CD4-positive, alpha-beta memory T cell (primary cell): Measurements from ENCODE around the gene EXOC4. TPM values are rescaled to one million over a fixed set of nuclear protein-coding genes. Genes with fewer than 3 reads are reported as not detected.

Source experiments
- CTCF ChIA-PET: fragments of 350-600 bp; sonication (Branson Sonifier 250); formaldehyde crosslinking; loops from one replicate; lab custom pipeline; 2021; ENCODE audit warnings: inconsistent platforms; ENCODE audit not compliant: partially characterized antibody; lab: Charles Lee
- POLR2A ChIA-PET: fragments of 350-600 bp; sonication (Branson Sonifier 250); formaldehyde crosslinking; loops from one replicate; lab custom pipeline; 2021; ENCODE audit not compliant: partially characterized antibody; lab: Charles Lee
- DNase-seq, 5 donors: peaks; one replicate each; pipeline versions ENCODE4 v3.0.0 to v3.0.0-alpha.2; 2020 to 2022; ENCODE audit warnings: mixed read lengths in 1 of 5
- H3K27ac ChIP-seq: one replicate; pipeline ENCODE4 v1.7.0; 2013; ENCODE audit warnings: low read depth, low read length
- H3K27me3 ChIP-seq: 2 replicates; pipeline ENCODE4 v1.7.0; 2013; ENCODE audit warnings: mild to moderate bottlenecking, low read length, moderate library complexity; ENCODE audit not compliant: insufficient read depth
- H3K36me3 ChIP-seq: 2 replicates; pipeline ENCODE4 v1.7.0; 2013; ENCODE audit warnings: mild to moderate bottlenecking, low read length, moderate library complexity; ENCODE audit not compliant: insufficient read depth
- H3K4me1 ChIP-seq: 2 replicates; pipeline ENCODE4 v1.7.0; 2013; ENCODE audit warnings: mild to moderate bottlenecking, low read length, moderate library complexity; ENCODE audit not compliant: insufficient read depth
- H3K4me3 ChIP-seq, 2 donors: one replicate each; pipeline ENCODE4 v1.7.0; 2013; ENCODE audit warnings: low read length in 2 of 2, mild to moderate bottlenecking in 1 of 2
- H3K9me3 ChIP-seq, 2 donors: one replicate each; pipeline ENCODE4 v1.7.0; 2013; ENCODE audit warnings: low read length in 2 of 2, control low read depth in 1 of 2; ENCODE audit not compliant: control insufficient read depth in 1 of 2
- H3K27ac Mint-ChIP-seq, 7 donors: one replicate each; pipeline ENCODE4 v1.8.0; 2020 to 2021; ENCODE audit warnings: mixed read lengths in 7 of 7, mild to moderate bottlenecking in 6 of 7, inconsistent platforms in 3 of 7, moderate library complexity in 3 of 7
- H3K27me3 Mint-ChIP-seq, 2 donors: one replicate each; pipeline ENCODE4 v1.8.0; 2020 to 2021; ENCODE audit warnings: mixed read lengths in 2 of 2
- H3K36me3 Mint-ChIP-seq, 2 donors: one replicate each; pipeline ENCODE4 v1.8.0; 2020 to 2021; ENCODE audit warnings: mixed read lengths in 2 of 2, inconsistent platforms in 1 of 2, mild to moderate bottlenecking in 1 of 2
- H3K4me1 Mint-ChIP-seq, 4 donors: one replicate each; pipeline ENCODE4 v1.8.0; 2020 to 2021; ENCODE audit warnings: mixed read lengths in 4 of 4, mild to moderate bottlenecking in 1 of 4
- H3K4me3 Mint-ChIP-seq, 8 donors: one replicate each; pipeline ENCODE4 v1.8.0; 2020 to 2021; ENCODE audit warnings: mixed read lengths in 8 of 8, mild to moderate bottlenecking in 7 of 8, moderate library complexity in 6 of 8, inconsistent platforms in 3 of 8
- H3K9me3 Mint-ChIP-seq, 8 donors: one replicate each; pipeline ENCODE4 v1.8.0; 2020 to 2021; ENCODE audit warnings: mixed read lengths in 8 of 8, mild to moderate bottlenecking in 5 of 8, inconsistent platforms in 3 of 8, moderate library complexity in 1 of 8
- intact Hi-C: fragments of 100-400 bp; cut with micrococcal nuclease; formaldehyde crosslinking; loops from one replicate; pipeline ENCODE4 v1.15.1; 2023
- polyA plus RNA-seq, 2 donors: library from polyadenylated mRNA; unstranded; fragments of 300-500 nt; fragmentation: Illumina TruSeq; gene quantifications; one replicate each; pipeline ENCODE4 v1.2.3, GENCODE V29; 2021
- total RNA-seq, 2 experiments: library from RNA; stranded (reverse); gene quantifications; one replicate each; pipeline ENCODE4 v1.2.3, GENCODE V29; 2021

Gene EXOC4
- total and polyA plus RNA-seq, 4 experiments from 2014 or later: 33.8 to 81.2 (median 58.1) TPM

DNA sequence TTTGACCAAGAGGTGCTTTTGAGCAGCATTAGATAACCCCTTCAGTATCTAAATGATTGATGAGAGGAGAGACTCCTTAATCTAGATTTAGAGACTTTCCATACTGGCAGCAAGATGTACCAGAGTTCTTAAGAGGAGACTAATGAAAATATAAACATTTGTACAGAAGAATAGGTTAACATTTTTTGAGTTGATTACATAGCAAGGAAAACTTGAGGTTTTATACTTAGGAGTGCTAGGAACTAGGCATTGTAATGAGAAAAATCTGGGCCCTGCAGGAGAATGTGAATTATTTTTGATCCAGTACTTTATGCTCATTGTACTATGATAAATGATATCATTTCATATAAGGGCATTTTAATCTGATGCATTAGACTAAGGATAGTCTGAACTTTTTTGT is 261.7 kb downstream of the EXOC4 start:
- CTCF ChIA-PET: no interaction called here
- H3K27me3 Mint-ChIP-seq: no peaks in the 10 kb centered on the region
- H3K4me1 Mint-ChIP-seq: peaks cover 0 to 6% (median 0%) of the 10 kb centered on the region in 4 donors
- Histone ChIP-seq H3K27me3 (no peaks in the 10 kb centered on the region), H3K4me3 (no peak overlapping the region), H3K9me3 (no peaks in the 10 kb centered on the region), H3K36me3 (no peaks in the 10 kb centered on the region), H3K4me1 (no peaks in the 10 kb centered on the region), H3K27ac (no peak overlapping the region)
- H3K9me3 Mint-ChIP-seq: peaks cover 0 to 11% (median 5%) of the 10 kb centered on the region in 8 donors
- intact Hi-C loops: no loop called here
- H3K4me3 Mint-ChIP-seq: no peak overlapping the region
- peaks cover 21 to 49% of the 10 kb centered on the region in 2 donors for H3K36me3 Mint-ChIP-seq
- no peak overlapping the region for H3K27ac Mint-ChIP-seq
- no peak for DNase-seq
- POLR2A ChIA-PET: no interaction called here

DNA sequence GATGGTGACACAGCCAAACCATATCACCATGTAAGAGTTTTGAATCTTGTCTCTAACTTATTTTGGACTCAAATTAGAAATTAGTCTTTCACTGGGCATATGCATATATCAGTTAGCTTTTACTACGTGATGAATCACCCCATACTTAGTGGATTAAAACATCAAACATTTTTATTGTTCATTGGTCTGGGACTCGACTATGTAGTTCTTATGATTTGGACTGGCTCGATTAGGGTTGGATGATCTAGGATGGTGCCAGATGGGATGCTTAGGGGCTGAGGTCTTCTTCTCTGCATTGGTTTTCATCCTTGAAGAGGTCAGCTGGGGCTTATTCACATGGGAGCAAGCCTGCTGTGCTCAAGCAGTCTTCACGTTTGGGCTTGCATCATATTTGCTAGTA is 264.9 kb downstream of the EXOC4 start:
- peaks cover 0 to 5% (median 0%) of the 10 kb centered on the region in 8 donors for H3K9me3 Mint-ChIP-seq
- H3K27ac Mint-ChIP-seq: no peak overlapping the region
- DNase-seq: no peak
- intact Hi-C loops: no loop called here
- Histone ChIP-seq H3K4me1 (no peaks in the 10 kb centered on the region), H3K27me3 (no peaks in the 10 kb centered on the region), H3K4me3 (no peak overlapping the region), H3K36me3 (no peaks in the 10 kb centered on the region), H3K27ac (no peak overlapping the region), H3K9me3 (no peaks in the 10 kb centered on the region)
- no peak overlapping the region for H3K4me3 Mint-ChIP-seq
- peaks cover 7 to 37% of the 10 kb centered on the region in 2 donors for H3K36me3 Mint-ChIP-seq
- ChIA-PET CTCF (no interaction called here), POLR2A (no interaction called here)
- peaks cover 0 to 4% (median 0%) of the 10 kb centered on the region in 4 donors for H3K4me1 Mint-ChIP-seq
- no peaks in the 10 kb centered on the region for H3K27me3 Mint-ChIP-seq

DNA sequence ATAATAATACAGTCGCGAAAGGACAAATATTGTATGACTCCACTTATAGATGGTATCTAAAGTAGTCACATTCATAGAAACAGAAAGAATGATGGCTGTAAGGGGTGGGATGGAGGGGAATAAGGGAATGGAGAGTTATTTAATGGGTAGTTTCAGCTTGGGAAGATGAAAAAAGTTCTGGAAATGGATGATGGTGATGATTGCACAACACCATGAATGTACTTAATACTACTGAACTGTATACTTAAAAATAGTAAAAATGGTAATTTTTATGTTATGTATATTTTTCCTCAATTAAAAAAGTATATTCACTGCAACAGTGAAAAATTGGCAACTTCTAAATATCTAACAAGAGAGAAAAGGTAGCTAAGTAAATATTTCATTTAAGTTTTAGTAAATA is 265.8 kb downstream of the EXOC4 start:
- Histone ChIP-seq H3K9me3 (no peaks in the 10 kb centered on the region), H3K27ac (no peak overlapping the region), H3K4me3 (no peak overlapping the region), H3K36me3 (no peaks in the 10 kb centered on the region), H3K27me3 (no peaks in the 10 kb centered on the region), H3K4me1 (no peaks in the 10 kb centered on the region)
- DNase-seq: no peak
- ChIA-PET CTCF (no interaction called here), POLR2A (no interaction called here)
- intact Hi-C loops: no loop called here
- Mint-ChIP-seq H3K4me1 (peaks cover 0 to 4% (median 0%) of the 10 kb centered on the region in 4 donors), H3K36me3 (peaks cover 4 to 36% of the 10 kb centered on the region in 2 donors), H3K9me3 (peaks cover 0 to 5% (median 0%) of the 10 kb centered on the region in 8 donors), H3K27ac (no peak overlapping the region), H3K4me3 (no peak overlapping the region), H3K27me3 (no peaks in the 10 kb centered on the region)

DNA sequence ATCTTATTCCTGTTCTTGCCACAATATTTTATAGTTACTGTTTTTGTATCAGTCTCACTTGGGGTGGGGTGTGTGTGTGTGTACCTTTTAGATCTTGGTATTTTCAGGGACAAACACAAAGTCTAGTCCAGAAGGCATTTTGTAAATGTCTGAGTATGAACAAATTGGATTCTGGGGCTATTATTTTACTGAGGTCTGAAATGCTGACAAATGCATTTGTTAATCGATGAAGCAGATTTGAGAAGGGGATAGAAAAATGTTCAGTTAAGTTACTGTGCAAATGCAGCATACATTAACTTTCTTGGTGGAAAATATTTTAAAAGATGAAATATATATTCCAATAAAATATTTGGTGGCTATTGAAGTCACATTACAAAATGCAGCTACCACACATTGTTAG is 267.4 kb downstream of the EXOC4 start:
- Mint-ChIP-seq H3K27me3 (no peaks in the 10 kb centered on the region), H3K36me3 (peaks cover 4 to 35% of the 10 kb centered on the region in 2 donors), H3K4me3 (no peak overlapping the region), H3K27ac (no peak overlapping the region), H3K4me1 (peaks cover 0 to 4% (median 0%) of the 10 kb centered on the region in 4 donors), H3K9me3 (peaks cover 0 to 5% (median 0%) of the 10 kb centered on the region in 8 donors)
- Histone ChIP-seq H3K4me3 (no peak overlapping the region), H3K27ac (no peak overlapping the region), H3K36me3 (no peaks in the 10 kb centered on the region), H3K9me3 (no peaks in the 10 kb centered on the region), H3K4me1 (no peaks in the 10 kb centered on the region), H3K27me3 (no peaks in the 10 kb centered on the region)
- ChIA-PET CTCF (no interaction called here), POLR2A (no interaction called here)
- DNase-seq: no peak
- intact Hi-C loops: no loop called here

DNA sequence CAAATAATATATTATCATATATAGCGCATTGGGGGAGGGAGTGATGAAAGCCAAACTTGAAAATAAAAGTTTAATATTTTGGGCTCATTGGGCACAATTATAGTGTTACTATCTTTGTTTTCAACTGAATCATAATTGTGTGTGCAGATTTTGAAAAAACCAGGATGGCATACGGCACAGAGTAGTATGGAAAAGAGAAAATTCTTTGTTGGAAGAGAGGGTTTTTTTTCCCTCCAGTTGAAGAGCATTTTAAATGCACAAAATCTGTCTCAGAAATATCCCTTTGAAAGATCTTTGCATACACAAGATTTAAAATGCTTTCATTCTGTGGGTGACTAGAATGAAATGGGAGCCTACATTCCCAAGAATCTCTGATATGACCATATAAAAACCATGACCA is 269.6 kb downstream of the EXOC4 start:
- H3K9me3 Mint-ChIP-seq: peaks cover 0 to 2% (median 0%) of the 10 kb centered on the region in 8 donors
- intact Hi-C loops: no loop called here
- no peaks in the 10 kb centered on the region for H3K27me3 Mint-ChIP-seq
- no peak overlapping the region for H3K4me3 Mint-ChIP-seq
- Histone ChIP-seq H3K4me1 (no peaks in the 10 kb centered on the region), H3K27me3 (no peaks in the 10 kb centered on the region), H3K4me3 (no peak overlapping the region), H3K27ac (no peak overlapping the region), H3K9me3 (no peaks in the 10 kb centered on the region), H3K36me3 (no peaks in the 10 kb centered on the region)
- CTCF ChIA-PET: no interaction called here
- no peak for DNase-seq
- peaks cover 4 to 23% of the 10 kb centered on the region in 2 donors for H3K36me3 Mint-ChIP-seq
- no peak overlapping the region for H3K27ac Mint-ChIP-seq
- peaks cover 0 to 5% (median 0%) of the 10 kb centered on the region in 4 donors for H3K4me1 Mint-ChIP-seq
- POLR2A ChIA-PET: no interaction called here

DNA sequence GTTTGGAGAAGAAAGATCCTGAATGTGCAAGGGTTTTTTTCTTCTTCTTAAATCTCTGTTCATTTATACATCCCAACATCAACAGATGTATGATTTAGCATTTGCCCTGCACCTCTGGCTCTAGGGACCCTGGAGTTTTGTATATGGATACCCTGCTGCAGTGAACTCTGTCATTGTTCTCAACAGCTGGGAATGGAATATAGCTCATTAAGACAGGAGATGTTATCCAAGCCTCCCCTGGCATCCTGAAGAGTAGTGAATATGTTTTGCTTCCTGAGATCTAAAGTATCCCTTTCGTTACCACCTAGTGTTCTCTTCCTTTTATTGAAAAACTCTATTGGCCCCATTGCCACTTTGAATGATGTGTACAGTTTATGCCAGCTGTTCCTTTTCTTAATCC is 275.9 kb downstream of the EXOC4 start:
- POLR2A ChIA-PET: no interaction called here
- Histone ChIP-seq H3K4me1 (no peaks in the 10 kb centered on the region), H3K4me3 (no peak overlapping the region), H3K27ac (no peak overlapping the region), H3K27me3 (no peaks in the 10 kb centered on the region), H3K36me3 (no peaks in the 10 kb centered on the region), H3K9me3 (no peaks in the 10 kb centered on the region)
- Mint-ChIP-seq H3K4me1 (peaks cover 0 to 4% (median 1%) of the 10 kb centered on the region in 4 donors), H3K4me3 (no peak overlapping the region), H3K9me3 (no peaks in the 10 kb centered on the region), H3K36me3 (peaks cover 6 to 12% of the 10 kb centered on the region in 2 donors), H3K27me3 (no peaks in the 10 kb centered on the region), H3K27ac (no peak overlapping the region)
- no peak for DNase-seq
- CTCF ChIA-PET: no interaction called here
- intact Hi-C loops: no loop called here

DNA sequence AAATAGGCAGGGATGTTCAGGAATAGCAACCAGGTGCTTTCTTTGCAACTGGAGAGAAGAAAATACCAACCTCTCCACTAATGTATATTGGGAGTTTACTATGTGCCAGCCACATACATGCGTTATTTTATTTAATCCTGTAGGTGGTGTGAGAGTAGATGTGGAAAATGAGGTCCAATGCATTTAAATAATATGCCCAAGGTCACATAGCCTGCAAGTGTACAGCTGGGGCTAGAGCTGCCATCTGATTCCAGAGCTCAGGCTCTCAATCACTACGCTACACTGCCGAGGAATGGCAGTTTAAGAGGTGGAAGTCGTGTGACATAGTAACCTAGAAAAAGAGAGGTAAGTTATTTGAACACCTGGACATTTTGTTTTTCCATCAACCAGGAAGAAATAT is 277.0 kb downstream of the EXOC4 start:
- Histone ChIP-seq H3K27me3 (no peaks in the 10 kb centered on the region), H3K36me3 (no peaks in the 10 kb centered on the region), H3K9me3 (no peaks in the 10 kb centered on the region), H3K4me3 (no peak overlapping the region), H3K27ac (no peak overlapping the region), H3K4me1 (no peaks in the 10 kb centered on the region)
- H3K27ac Mint-ChIP-seq: no peak overlapping the region
- H3K4me3 Mint-ChIP-seq: no peak overlapping the region
- intact Hi-C loops: no loop called here
- POLR2A ChIA-PET: no interaction called here
- peaks cover 0 to 4% (median 1%) of the 10 kb centered on the region in 4 donors for H3K4me1 Mint-ChIP-seq
- H3K27me3 Mint-ChIP-seq: no peaks in the 10 kb centered on the region
- peaks cover 6 to 15% of the 10 kb centered on the region in 2 donors for H3K36me3 Mint-ChIP-seq
- DNase-seq: no peak
- H3K9me3 Mint-ChIP-seq: no peaks in the 10 kb centered on the region
- CTCF ChIA-PET: no interaction called here

DNA sequence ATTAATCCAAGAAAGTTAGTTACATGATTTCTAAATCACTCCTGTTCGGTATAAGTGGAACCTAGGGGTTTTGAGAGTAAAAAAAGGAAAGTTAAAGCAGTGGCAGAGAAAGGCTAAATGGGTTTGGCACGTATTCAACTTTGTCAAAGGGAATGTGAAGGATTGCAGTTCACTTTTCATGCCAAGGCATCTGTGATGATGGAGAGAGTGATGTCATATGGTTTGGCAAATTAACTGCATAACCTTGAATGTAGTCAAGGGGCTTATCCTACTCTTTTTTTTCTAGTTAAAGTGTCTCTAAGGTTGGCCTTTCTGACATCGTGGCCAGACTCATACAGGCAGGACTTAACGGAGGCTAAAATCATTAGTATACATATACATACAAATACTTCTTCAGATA is 277.8 kb downstream of the EXOC4 start:
- Histone ChIP-seq H3K4me3 (no peak overlapping the region), H3K27ac (no peak overlapping the region), H3K27me3 (no peaks in the 10 kb centered on the region), H3K4me1 (no peaks in the 10 kb centered on the region), H3K9me3 (no peaks in the 10 kb centered on the region), H3K36me3 (no peaks in the 10 kb centered on the region)
- no peaks in the 10 kb centered on the region for H3K27me3 Mint-ChIP-seq
- ChIA-PET POLR2A (no interaction called here), CTCF (no interaction called here)
- peaks cover 0 to 4% (median under 1%) of the 10 kb centered on the region in 4 donors for H3K4me1 Mint-ChIP-seq
- H3K4me3 Mint-ChIP-seq: no peak overlapping the region
- peaks cover 8 to 15% of the 10 kb centered on the region in 2 donors for H3K36me3 Mint-ChIP-seq
- no peak overlapping the region for H3K27ac Mint-ChIP-seq
- DNase-seq: no peak
- intact Hi-C loops: no loop called here
- H3K9me3 Mint-ChIP-seq: no peaks in the 10 kb centered on the region
